HEK293 (cell line): ENCODE data around the gene UGT1A9.

Source experiments
- CTCF ChIA-PET: fragments of 350-600 bp; formaldehyde crosslinking; extraction: SDS; loops from one replicate; lab custom pipeline; 2021; ENCODE audit warnings: antibody characterized with exemption; lab: Yijun Ruan, JAX
- POLR2A ChIA-PET: fragments of 300-600 bp; formaldehyde crosslinking; extraction: SDS; loops from one replicate; lab custom pipeline; 2020; ENCODE audit warnings: antibody characterized with exemption, inconsistent platforms; lab: Yijun Ruan, JAX
- H3K27ac ChIP-seq: fragments of 200-500 bp; sonication (Bioruptor generic); 2 replicates; pipeline ENCODE4 v1.5.1; 2014; ENCODE audit warnings: low read depth, low read length, control low read depth, inconsistent platforms; ENCODE audit errors: extremely low read depth
- H3K36me3 ChIP-seq, 2 experiments: fragments of 200-500 bp in 1 of 2; sonication (Bioruptor generic) in 1 of 2; 1 replicate in 1 of 2; 2 replicates in 1 of 2; pipeline ENCODE4 v1.5.1; 2014 to 2017; ENCODE audit warnings: inconsistent platforms in 2 of 2, low read length in 2 of 2; ENCODE audit not compliant: control insufficient read depth in 2 of 2, insufficient read depth in 1 of 2
- H3K4me1 ChIP-seq: fragments of 200-500 bp; sonication (Bioruptor generic); 2 replicates; pipeline ENCODE4 v1.5.1; 2014; ENCODE audit warnings: mild to moderate bottlenecking, low read length, inconsistent platforms; ENCODE audit not compliant: control insufficient read depth, insufficient read depth
- H3K4me3 ChIP-seq: 2 replicates; pipeline ENCODE4 v1.5.1; 2011; ENCODE audit warnings: low read depth, mild to moderate bottlenecking, control low read depth, low read length, moderate library complexity
- H3K9me3 ChIP-seq: fragments of 200-500 bp; sonication (Bioruptor generic); 2 replicates; pipeline ENCODE4 v1.5.1; 2014; ENCODE audit warnings: low read depth, low read length, inconsistent platforms; ENCODE audit not compliant: control insufficient read depth, insufficient read depth
- KLF17 ChIP-seq: fragments of 450-650 bp; formaldehyde crosslinking; IDR thresholded peaks from 2 replicates; pipeline ENCODE4 v1.5.1; 2016; ENCODE audit warnings: missing biosample characterization, missing genetic modification characterization
- KLF8 ChIP-seq: fragments of 450-650 bp; formaldehyde crosslinking; IDR thresholded peaks from 2 replicates; pipeline ENCODE4 v1.5.1; 2016; ENCODE audit warnings: missing biosample characterization, missing genetic modification characterization
- MEIS1 ChIP-seq: sonication (generic); formaldehyde crosslinking; IDR thresholded peaks from 2 replicates; pipeline ENCODE4 v1.8.1; 2022; ENCODE audit warnings: missing genetic modification reagents, mild to moderate bottlenecking, borderline replicate concordance
- SALL2 ChIP-seq: fragments of 450-650 bp; formaldehyde crosslinking; IDR thresholded peaks from 2 replicates; pipeline ENCODE4 v1.5.0; 2017; ENCODE audit warnings: missing biosample characterization, mild to moderate bottlenecking, missing genetic modification characterization, borderline replicate concordance
- ZBTB17 ChIP-seq: fragments of 450-650 bp; formaldehyde crosslinking; IDR thresholded peaks from 2 replicates; pipeline ENCODE4 v1.5.1; 2016; ENCODE audit warnings: missing biosample characterization, missing genetic modification characterization
- ZBTB26 ChIP-seq: fragments of 450-650 bp; formaldehyde crosslinking; optimal IDR thresholded peaks from 2 replicates; pipeline ENCODE3; 2016; ENCODE audit warnings: missing biosample characterization, mild to moderate bottlenecking, missing genetic modification characterization
- ZNF10 ChIP-seq: fragments of 450-650 bp; formaldehyde crosslinking; IDR thresholded peaks from 2 replicates; pipeline ENCODE4 v1.5.1; 2017; ENCODE audit warnings: missing biosample characterization, missing genetic modification characterization
- ZNF140 ChIP-seq: fragments of 450-650 bp; formaldehyde crosslinking; IDR thresholded peaks from 2 replicates; pipeline ENCODE4 v1.5.1; 2016; ENCODE audit warnings: missing biosample characterization, missing genetic modification characterization
- ZNF155 ChIP-seq: fragments of 450-650 bp; formaldehyde crosslinking; IDR thresholded peaks from 2 replicates; pipeline ENCODE4 v1.5.1; 2016; ENCODE audit warnings: missing biosample characterization, missing genetic modification characterization
- ZNF175 ChIP-seq: fragments of 450-650 bp; formaldehyde crosslinking; IDR thresholded peaks from 2 replicates; pipeline ENCODE4 v1.5.1; 2016; ENCODE audit warnings: missing biosample characterization, missing genetic modification characterization
- ZNF292 ChIP-seq: fragments of 450-650 bp; formaldehyde crosslinking; IDR thresholded peaks from 2 replicates; pipeline ENCODE4 v1.5.1; 2016; ENCODE audit warnings: low read depth, missing biosample characterization, missing genetic modification characterization, borderline replicate concordance
- ZNF473 ChIP-seq: fragments of 450-650 bp; formaldehyde crosslinking; IDR thresholded peaks from 2 replicates; pipeline ENCODE4 v1.5.1; 2017; ENCODE audit warnings: missing biosample characterization, missing genetic modification characterization
- ZNF549 ChIP-seq: fragments of 450-650 bp; IDR thresholded peaks from 2 replicates; pipeline ENCODE4 v1.5.1; 2018; ENCODE audit warnings: missing biosample characterization, missing genetic modification characterization, mild to moderate bottlenecking, inconsistent platforms, moderate library complexity
- ZNF580 ChIP-seq: fragments of 450-650 bp; formaldehyde crosslinking; IDR thresholded peaks from 2 replicates; pipeline ENCODE4 v1.5.1; 2016; ENCODE audit warnings: missing biosample characterization, missing genetic modification characterization
- ZNF596 ChIP-seq: fragments of 450-650 bp; IDR thresholded peaks from 2 replicates; pipeline ENCODE4 v1.5.0; 2018; ENCODE audit warnings: missing biosample characterization, mild to moderate bottlenecking, missing genetic modification characterization, moderate library complexity
- ZNF654 ChIP-seq: fragments of 450-650 bp; formaldehyde crosslinking; IDR thresholded peaks from 2 replicates; pipeline ENCODE4 v1.5.1; 2016; ENCODE audit warnings: low read depth, missing biosample characterization, missing genetic modification characterization
- ZNF76 ChIP-seq: fragments of 450-650 bp; formaldehyde crosslinking; IDR thresholded peaks from 2 replicates; pipeline ENCODE4; 2016; ENCODE audit warnings: low read depth, missing biosample characterization, missing genetic modification characterization, borderline replicate concordance
- ZNF791 ChIP-seq: fragments of 450-650 bp; formaldehyde crosslinking; IDR thresholded peaks from 2 replicates; pipeline ENCODE4 v1.5.1; 2016; ENCODE audit warnings: missing biosample characterization, missing genetic modification characterization
- ZNF830 ChIP-seq: fragments of 450-650 bp; IDR thresholded peaks from 2 replicates; pipeline ENCODE4 v1.5.0; 2018; ENCODE audit warnings: missing biosample characterization, missing genetic modification characterization, low read depth, mild to moderate bottlenecking, moderate library complexity
- ZNF837 ChIP-seq: fragments of 450-650 bp; formaldehyde crosslinking; IDR thresholded peaks from 2 replicates; pipeline ENCODE4 v1.5.1; 2016; ENCODE audit warnings: missing biosample characterization, missing genetic modification characterization
- TF ChIP-seq, protein P1 (sequence below): fragments of 450-650 bp; formaldehyde crosslinking; IDR thresholded peaks from 2 replicates; pipeline ENCODE4 v1.5.1; 2016; ENCODE audit warnings: missing biosample characterization, missing genetic modification characterization

The UGT1A9 gene

GRCh38 chr2:233680361-233681045 lies 8.8 kb downstream of the UGT1A9 start:
- Histone ChIP-seq H3K27ac (no peak overlapping the region), H3K36me3 (no peaks in the 10 kb centered on the region), H3K4me3 (no peak overlapping the region), H3K9me3 (no peaks in the 10 kb centered on the region), H3K4me1 (no peaks in the 10 kb centered on the region)
- no peak for TF ChIP-seq ZNF580 (tag by site-specific recombination)
- TF ChIP-seq ZNF596 (tag by site-specific recombination), result no peak
- TF ChIP-seq, protein P1, sequence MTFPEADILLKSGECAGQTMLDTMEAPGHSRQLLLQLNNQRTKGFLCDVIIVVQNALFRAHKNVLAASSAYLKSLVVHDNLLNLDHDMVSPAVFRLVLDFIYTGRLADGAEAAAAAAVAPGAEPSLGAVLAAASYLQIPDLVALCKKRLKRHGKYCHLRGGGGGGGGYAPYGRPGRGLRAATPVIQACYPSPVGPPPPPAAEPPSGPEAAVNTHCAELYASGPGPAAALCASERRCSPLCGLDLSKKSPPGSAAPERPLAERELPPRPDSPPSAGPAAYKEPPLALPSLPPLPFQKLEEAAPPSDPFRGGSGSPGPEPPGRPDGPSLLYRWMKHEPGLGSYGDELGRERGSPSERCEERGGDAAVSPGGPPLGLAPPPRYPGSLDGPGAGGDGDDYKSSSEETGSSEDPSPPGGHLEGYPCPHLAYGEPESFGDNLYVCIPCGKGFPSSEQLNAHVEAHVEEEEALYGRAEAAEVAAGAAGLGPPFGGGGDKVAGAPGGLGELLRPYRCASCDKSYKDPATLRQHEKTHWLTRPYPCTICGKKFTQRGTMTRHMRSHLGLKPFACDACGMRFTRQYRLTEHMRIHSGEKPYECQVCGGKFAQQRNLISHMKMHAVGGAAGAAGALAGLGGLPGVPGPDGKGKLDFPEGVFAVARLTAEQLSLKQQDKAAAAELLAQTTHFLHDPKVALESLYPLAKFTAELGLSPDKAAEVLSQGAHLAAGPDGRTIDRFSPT (tag by site-specific recombination), result no peak
- no peak for TF ChIP-seq ZNF830 (tag by site-specific recombination)
- TF ChIP-seq ZNF76 (tag by site-specific recombination), result no peak
- TF ChIP-seq ZNF155, result no peak
- TF ChIP-seq ZNF140 (tag by site-specific recombination), result no peak
- no peak for TF ChIP-seq ZBTB17 (tag by site-specific recombination)
- no peak for TF ChIP-seq ZNF837
- TF ChIP-seq KLF8 (tag by site-specific recombination), result no peak
- ChIA-PET CTCF (no interaction called here), POLR2A (no interaction called here)

DNA sequence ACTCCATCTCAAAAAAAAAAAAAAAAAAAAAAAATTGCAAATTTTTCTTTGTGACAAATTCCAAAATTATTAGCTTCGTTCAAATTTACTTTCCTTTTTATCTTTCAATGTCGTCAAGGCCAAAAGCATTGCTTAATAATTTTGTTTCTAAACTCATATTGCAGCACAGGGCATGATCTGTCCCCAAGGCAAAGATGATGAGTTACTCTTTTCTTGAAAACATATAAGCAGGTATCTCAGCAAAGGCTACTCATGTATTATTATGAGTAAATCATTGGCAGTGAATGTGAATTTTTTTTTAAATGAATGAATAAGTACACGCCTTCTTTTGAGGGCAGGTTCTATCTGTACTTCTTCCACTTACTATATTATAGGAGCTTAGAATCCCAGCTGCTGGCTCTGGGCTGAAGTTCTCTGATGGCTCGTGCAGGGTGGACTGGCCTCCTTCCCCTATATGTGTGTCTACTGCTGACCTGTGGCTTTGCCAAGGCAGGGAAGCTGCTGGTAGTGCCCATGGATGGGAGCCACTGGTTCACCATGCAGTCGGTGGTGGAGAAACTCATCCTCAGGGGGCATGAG lies 9.9 kb downstream of the UGT1A9 start, which contains the start of gene UGT1A7:
Gene UGT1A7, plus strand, starts transcription at position 381 of the 579 bp plus-strand sequence. Its CDS starts 37 bp downstream, at position 418.
- ChIA-PET POLR2A (no interaction called here), CTCF (interaction anchor here (0.6 kb wide), 1 partner anchor 43 kb away, joined by 4 read pairs; no protein-coding TSS in a partner anchor)
- Histone ChIP-seq H3K4me1 (no peaks in the 10 kb centered on the region), H3K27ac (no peak within 1 kb of the TSS), H3K36me3 (no peaks in the 10 kb centered on the region), H3K9me3 (no peaks in the 10 kb centered on the region), H3K4me3 (no peak within 1 kb of the TSS)
- no peak for TF ChIP-seq ZNF473 (tag by site-specific recombination)
- no peak for TF ChIP-seq ZNF292 (tag by site-specific recombination)

- no peak overlapping the region for H3K27ac ChIP-seq
- POLR2A ChIA-PET, result no interaction called here
Measured at GRCh38 chr2:233684640-233685039, 12.9 kb downstream of the UGT1A9 start.

GRCh38 chr2:233686928-233687327 lies 15.2 kb downstream of the UGT1A9 start:
- POLR2A ChIA-PET, result no interaction called here
- CTCF ChIA-PET, result no interaction called here
- Histone ChIP-seq H3K9me3 (no peaks in the 10 kb centered on the region), H3K36me3 (no peaks in the 10 kb centered on the region), H3K4me3 (no peak overlapping the region), H3K4me1 (no peaks in the 10 kb centered on the region), H3K27ac (no peak overlapping the region)
- TF ChIP-seq KLF17 (no peak), ZBTB26 (tag by site-specific recombination) (no peak), ZNF549 (no peak), ZNF791 (tag by site-specific recombination) (no peak), ZNF654 (no peak)

More at GRCh38 chr2:233684640-233685039, 12.9 kb downstream of the UGT1A9 start:
- H3K36me3 ChIP-seq, result no peaks in the 10 kb centered on the region
- H3K9me3 ChIP-seq, result no peaks in the 10 kb centered on the region
- no peak for TF ChIP-seq MEIS1 (CRISPR knock-in tag)
- TF ChIP-seq ZNF10, result no peak
- TF ChIP-seq SALL2, result no peak
- no peak for TF ChIP-seq ZNF175 (tag by site-specific recombination)
- CTCF ChIA-PET, result no interaction called here
- no peaks in the 10 kb centered on the region for H3K4me1 ChIP-seq
- no peak overlapping the region for H3K4me3 ChIP-seq
